K562 (cell line): ENCODE data around the gene CUTA. TPM values are rescaled to one million over a fixed set of nuclear protein-coding genes. Genes with fewer than 3 reads are reported as not detected.

ENCODE experiments used
- ATF1 ChIP-seq, 2 experiments: fragments of 450-650 bp in 1 of 2; IDR thresholded peaks; 2 replicates each; pipeline ENCODE4 v1.6.1; 2016; ENCODE audit warnings: missing compliant biosample characterization in 1 of 2, missing genetic modification characterization in 1 of 2
- EP300 ChIP-seq: IDR thresholded peaks from 2 replicates; pipeline ENCODE4 v1.6.1; 2012; ENCODE audit warnings: low read length, improper control_type of control experiment
- ETS1 ChIP-seq: conservative IDR thresholded peaks from 2 replicates; pipeline ENCODE4 v1.6.1; 2011; ENCODE audit warnings: low read depth, mild to moderate bottlenecking, low read length; ENCODE audit not compliant: control insufficient read depth
- FOXK1 ChIP-seq: sonication (generic); formaldehyde crosslinking; IDR thresholded peaks from 2 replicates; pipeline ENCODE4 v1.8.0; 2022; ENCODE audit warnings: missing genetic modification reagents, mild to moderate bottlenecking, borderline replicate concordance
- GTF2E2 ChIP-seq: fragments of 200-800 bp; sonication (Bioruptor generic); IDR thresholded peaks from 2 replicates; pipeline ENCODE4 v1.6.1; 2016; ENCODE audit warnings: missing genetic modification characterization, missing compliant biosample characterization
- KHSRP ChIP-seq: fragments of 450-650 bp; IDR thresholded peaks from 2 replicates; pipeline ENCODE4 v1.6.1; 2017
- MITF ChIP-seq: IDR thresholded peaks from 2 replicates; pipeline ENCODE4 v1.6.1; 2014; ENCODE audit warnings: antibody characterized with exemption
- MLX ChIP-seq, 2 experiments: fragments of 450-650 bp in 1 of 2; sonication (generic) in 1 of 2; formaldehyde crosslinking; conservative IDR thresholded peaks; 2 replicates each; pipeline versions ENCODE4 v1.4.0 to v1.8.1; 2020 to 2022; ENCODE audit warnings: mild to moderate bottlenecking in 1 of 2, missing genetic modification reagents in 1 of 2
- MTA3 ChIP-seq: fragments of 450-650 bp; formaldehyde crosslinking; IDR thresholded peaks from 2 replicates; pipeline ENCODE4 v1.6.1; 2017; ENCODE audit warnings: mild to moderate bottlenecking, borderline replicate concordance
- MXI1 ChIP-seq: IDR thresholded peaks from 2 replicates; pipeline ENCODE4 v1.6.1; 2011; ENCODE audit warnings: low read depth, mild to moderate bottlenecking, improper control_type of control experiment, low read length
- NR2C2 ChIP-seq, 2 experiments: fragments of 200-800 bp in 1 of 2; sonication (Bioruptor generic) in 1 of 2; sonication (generic) in 1 of 2; formaldehyde crosslinking in 1 of 2; IDR thresholded peaks; 2 replicates each; pipeline versions ENCODE4 v1.6.1 to v1.8.0; 2016 to 2022; ENCODE audit warnings: mild to moderate bottlenecking in 1 of 2, missing compliant biosample characterization in 1 of 2, missing genetic modification characterization in 1 of 2, missing genetic modification reagents in 1 of 2
- PURB ChIP-seq: sonication (generic); formaldehyde crosslinking; IDR thresholded peaks from 2 replicates; pipeline ENCODE4 v1.9.0; 2021; ENCODE audit warnings: low read depth, mild to moderate bottlenecking, missing genetic modification reagents
- RB1 ChIP-seq: fragments of 450-650 bp; IDR thresholded peaks from 2 replicates; pipeline ENCODE4 v1.6.1; 2017; ENCODE audit warnings: low read depth, mild to moderate bottlenecking
- RBBP5 ChIP-seq: fragments of 200-600 bp; sonication (generic); IDR thresholded peaks from 2 replicates; pipeline ENCODE4 v1.6.1; 2012; ENCODE audit warnings: borderline replicate concordance, mild to moderate bottlenecking, low read length, control low read depth, inconsistent platforms; ENCODE audit not compliant: insufficient read depth, poor library complexity, severe bottlenecking
- RBM34 ChIP-seq: fragments of 200-400 bp; formaldehyde crosslinking; IDR thresholded peaks from 2 replicates; pipeline ENCODE4 v1.6.1; 2018; ENCODE audit warnings: low read length, borderline replicate concordance; ENCODE audit not compliant: insufficient read depth
- TAF9B ChIP-seq: fragments of 450-650 bp; IDR thresholded peaks from 2 replicates; pipeline ENCODE4 v1.6.1; 2018; ENCODE audit warnings: mild to moderate bottlenecking; ENCODE audit not compliant: partially characterized antibody
- USF2 ChIP-seq: sonication (generic); formaldehyde crosslinking; IDR thresholded peaks from 2 replicates; pipeline ENCODE4 v1.5.0; 2020; ENCODE audit warnings: missing genetic modification reagents
- ZNF395 ChIP-seq: fragments of 200-800 bp; sonication (Bioruptor generic); IDR thresholded peaks from 2 replicates; pipeline ENCODE4 v1.6.1; 2017; ENCODE audit warnings: missing genetic modification characterization, missing compliant biosample characterization
- ZNF511 ChIP-seq: sonication (generic); formaldehyde crosslinking; IDR thresholded peaks from 2 replicates; pipeline ENCODE4 v1.8.0; 2022; ENCODE audit warnings: mild to moderate bottlenecking, missing genetic modification reagents
- ZNF76 ChIP-seq: fragments of 250-450 bp; sonication (Bioruptor Pico); IDR thresholded peaks from 2 replicates; pipeline ENCODE4 v1.4.0; 2020; ENCODE audit warnings: mild to moderate bottlenecking, moderate library complexity, borderline replicate concordance
- polyA plus RNA-seq, 8 experiments: library from polyadenylated mRNA; depleted of rRNA in 4 of 8; stranded (reverse) in 5 of 8; unstranded in 3 of 8; fragments of >200 nt; fragmentation: Nextera tagmentation in 2 of 8; fragmentation: Illumina TruSeq in 1 of 8; extraction: Ambion mirVana in 2 of 8; extraction: Trizol in 1 of 8; gene quantifications; 2 replicates each; pipeline versions ENCODE4 v1.2.1 to v1.2.3, GENCODE V29; 2011 to 2014; ENCODE audit warnings: inconsistent platforms in 1 of 8, missing spikeins in 1 of 8
- total RNA-seq, 7 experiments: library from RNA; depleted of rRNA in 6 of 7; stranded (reverse); fragments of >200 nt in 6 of 7; fragmentation: Illumina TruSeq in 2 of 7; extraction: Trizol in 2 of 7; gene quantifications; 2 replicates each; pipeline versions ENCODE4 v1.2.1 to v1.2.3, GENCODE V29; 2011 to 2021; ENCODE audit warnings: low replicate concordance in 1 of 7

CUTA gene
- total and polyA plus RNA-seq, 9 of the 15 experiments (the other 6 are each of a cell fraction or from before 2014, with no cell fraction given) = 166 to 682 (median 310) TPM

- no peak for TF ChIP-seq ZNF395 (CRISPR knock-in tag)
- peak; percentile 34; the same call in 1 of the 2 replicates for TF ChIP-seq ETS1
- TF ChIP-seq ZNF511 (CRISPR knock-in tag) = 0 out of 2 replicates have a peak, but pooled peaks have one; percentile 29
- peak; percentile 51 for TF ChIP-seq RBBP5
- TF ChIP-seq PURB (CRISPR knock-in tag) = no peak
- TF ChIP-seq EP300 = 0 out of 2 replicates have a peak, but pooled peaks have one; percentile 11
- peak; percentile 74 for TF ChIP-seq MITF
- TF ChIP-seq NR2C2 (CRISPR knock-in tag; IDR thresholded peaks at IDR 0.05) = no peak
- no peak for TF ChIP-seq NR2C2 (tag; IDR thresholded peaks at IDR 0.05)
- no peak for TF ChIP-seq ZNF76 (CRISPR knock-in tag)
- no peak for TF ChIP-seq GTF2E2
- TF ChIP-seq RB1 = peak; percentile 82
- no peak for TF ChIP-seq RBM34
- no peak for TF ChIP-seq TAF9B
- no peak for TF ChIP-seq KHSRP
- no peak for TF ChIP-seq MLX (CRISPR knock-in tag; conservative IDR thresholded peaks at IDR 0.05)
- TF ChIP-seq MXI1 = peak; percentile 41; the same call in 1 of the 2 replicates
- TF ChIP-seq USF2 (CRISPR knock-in tag) = peak; percentile 37; the same call in 1 of the 2 replicates
- TF ChIP-seq MTA3 = peak; percentile 14; the same call in 1 of the 2 replicates
- no peak for TF ChIP-seq ATF1 (CRISPR knock-in tag; IDR thresholded peaks at IDR 0.05)
- TF ChIP-seq ATF1 (tag; IDR thresholded peaks at IDR 0.05) = no peak
- TF ChIP-seq FOXK1 = 0 out of 2 replicates have a peak, but pooled peaks have one; percentile 42
These were observed 9.8 kb upstream of the CUTA start (continued) for GRCh38 chr6:33427585-33428223.
